ENCODE measurements around the gene ANAPC2.

The ANAPC2 gene

GRCh38 chr9:137215196-137215986, 27.0 kb upstream of the ANAPC2 start:
- no peak for DNase-seq
- H3K27me3 ChIP-seq (replicated peaks; ENCODE audit: insufficient read depth, low read length): no peaks in the 10 kb centered on the region
- no peaks in the 10 kb centered on the region for H3K36me3 ChIP-seq (replicated peaks; ENCODE audit: insufficient read depth, low read length)
- H2AFZ ChIP-seq (ENCODE audit: low read length): no peak overlapping the region
- no peaks in the 10 kb centered on the region for H3K9me3 ChIP-seq (replicated peaks; ENCODE audit: insufficient read depth, low read length)
- H3K4me3 ChIP-seq (ENCODE audit: low read length): no peak overlapping the region
- no peak overlapping the region for H3K4me2 ChIP-seq (ENCODE audit: low read depth, low read length)
- no peaks in the 10 kb centered on the region for H3K79me2 ChIP-seq (ENCODE audit: low read length)
- no peak for TF ChIP-seq EZH2 (optimal IDR thresholded peaks at IDR 0.05; ENCODE audit: low read depth, low read length)
- TF ChIP-seq CTCF (IDR thresholded peaks at IDR 0.05; ENCODE audit: low read length): no peak
- no peak for TF ChIP-seq EZH2phosphoT487 (IDR thresholded peaks at IDR 0.05; ENCODE audit: low read length)
- no peaks in the 10 kb centered on the region for H3K9me2 ChIP-seq (replicated peaks; ENCODE audit: insufficient read depth, low read length)
- no peaks in the 10 kb centered on the region for H3K4me1 ChIP-seq (ENCODE audit: low read length)
- H3K27ac ChIP-seq (ENCODE audit: low read length): no peak overlapping the region
- no peaks in the 10 kb centered on the region for H3F3A ChIP-seq (ENCODE audit: insufficient read depth, low read length)
- H3K9ac ChIP-seq (ENCODE audit: low read length): no peak overlapping the region
- no peaks in the 10 kb centered on the region for H4K20me1 ChIP-seq (ENCODE audit: insufficient read depth, low read length)

- no peak overlapping the region for H3K4me3 ChIP-seq (ENCODE audit: low read length)
- H3F3A ChIP-seq (ENCODE audit: insufficient read depth, low read length): no peaks in the 10 kb centered on the region
- H3K4me1 ChIP-seq (ENCODE audit: low read length): no peaks in the 10 kb centered on the region
- H3K27me3 ChIP-seq (replicated peaks; ENCODE audit: insufficient read depth, low read length): no peaks in the 10 kb centered on the region
- no peaks in the 10 kb centered on the region for H4K20me1 ChIP-seq (ENCODE audit: insufficient read depth, low read length)
- H3K9me3 ChIP-seq (replicated peaks; ENCODE audit: insufficient read depth, low read length): no peaks in the 10 kb centered on the region
- TF ChIP-seq EZH2phosphoT487 (IDR thresholded peaks at IDR 0.05; ENCODE audit: low read length) (no peak), EZH2 (optimal IDR thresholded peaks at IDR 0.05; ENCODE audit: low read depth, low read length) (no peak), CTCF (IDR thresholded peaks at IDR 0.05; ENCODE audit: low read length) (no peak)
- no peaks in the 10 kb centered on the region for H3K79me2 ChIP-seq (ENCODE audit: low read length)
- DNase-seq: no peak
- no peaks in the 10 kb centered on the region for H3K36me3 ChIP-seq (replicated peaks; ENCODE audit: insufficient read depth, low read length)
- H2AFZ ChIP-seq (ENCODE audit: low read length): no peak overlapping the region
- no peaks in the 10 kb centered on the region for H3K9me2 ChIP-seq (replicated peaks; ENCODE audit: insufficient read depth, low read length)
- no peak overlapping the region for H3K9ac ChIP-seq (ENCODE audit: low read length)
- H3K4me2 ChIP-seq (ENCODE audit: low read depth, low read length): no peak overlapping the region
- no peak overlapping the region for H3K27ac ChIP-seq (ENCODE audit: low read length)
Observed at GRCh38 chr9:137214620-137215019, 26.3 kb upstream of the ANAPC2 start.

GRCh38 chr9:137213160-137214060, 25.1 kb upstream of the ANAPC2 start:
- H3K9ac ChIP-seq (ENCODE audit: low read length): no peak overlapping the region
- H3K27ac ChIP-seq (ENCODE audit: low read length): no peak overlapping the region
- DNase-seq: no peak
- no peak overlapping the region for H2AFZ ChIP-seq (ENCODE audit: low read length)
- H3K4me1 ChIP-seq (ENCODE audit: low read length): no peaks in the 10 kb centered on the region
- no peak overlapping the region for H3K4me2 ChIP-seq (ENCODE audit: low read depth, low read length)
- no peak overlapping the region for H3K4me3 ChIP-seq (ENCODE audit: low read length)
- no peaks in the 10 kb centered on the region for H3K27me3 ChIP-seq (replicated peaks; ENCODE audit: insufficient read depth, low read length)
- no peaks in the 10 kb centered on the region for H4K20me1 ChIP-seq (ENCODE audit: insufficient read depth, low read length)
- no peaks in the 10 kb centered on the region for H3K9me2 ChIP-seq (replicated peaks; ENCODE audit: insufficient read depth, low read length)
- no peaks in the 10 kb centered on the region for H3K36me3 ChIP-seq (replicated peaks; ENCODE audit: insufficient read depth, low read length)
- no peaks in the 10 kb centered on the region for H3K9me3 ChIP-seq (replicated peaks; ENCODE audit: insufficient read depth, low read length)
- TF ChIP-seq EZH2phosphoT487 (IDR thresholded peaks at IDR 0.05; ENCODE audit: low read length) (no peak), CTCF (IDR thresholded peaks at IDR 0.05; ENCODE audit: low read length) (no peak), EZH2 (optimal IDR thresholded peaks at IDR 0.05; ENCODE audit: low read depth, low read length) (no peak)
- no peaks in the 10 kb centered on the region for H3F3A ChIP-seq (ENCODE audit: insufficient read depth, low read length)
- H3K79me2 ChIP-seq (ENCODE audit: low read length): no peaks in the 10 kb centered on the region

Data from MM.1S (cell line).